Adrenal gland (tissue), 5 donors: Measurements from ENCODE around the gene RGS9.

Source experiments
- CTCF ChIP-seq, 6 experiments: fragments of 450-650 bp in 4 of 6; fragments of 200-600 bp in 2 of 6; sonication (generic) in 1 of 6; IDR thresholded peaks; 1 replicate in 5 of 6; 2 replicates in 1 of 6; pipeline versions ENCODE4 v1.5.1 to v1.8.0; 2016 to 2021; ENCODE audit warnings: antibody characterized with exemption in 6 of 6, mild to moderate bottlenecking in 2 of 6, moderate library complexity in 1 of 6
- POLR2A ChIP-seq, 2 donors: fragments of 450-650 bp; IDR thresholded peaks; one replicate each; pipeline ENCODE4 v1.6.1; 2017; ENCODE audit warnings: antibody characterized with exemption in 2 of 2, mild to moderate bottlenecking in 2 of 2, moderate library complexity in 1 of 2
- donor health status: DM: no; HTN: no; CAD: no.

DNA sequence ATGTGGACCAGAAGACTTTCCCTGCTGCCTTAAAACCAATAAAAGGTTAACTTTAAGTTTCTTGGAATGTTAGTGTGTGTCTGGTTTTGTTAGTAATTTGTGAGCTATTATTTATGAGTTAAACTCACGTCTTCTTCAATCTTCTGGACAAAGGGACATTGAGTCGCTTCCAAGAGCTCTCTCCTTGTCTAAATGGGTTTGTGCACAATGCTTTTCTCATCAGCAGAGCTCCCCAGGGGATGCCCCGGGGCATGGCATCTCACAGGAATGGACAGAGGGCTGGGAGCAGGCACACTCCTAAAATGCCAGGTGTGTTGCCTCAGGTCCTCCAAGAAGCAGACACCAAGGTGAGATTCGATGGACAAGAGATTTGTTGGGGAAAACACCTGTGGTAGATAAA is 90.5 kb downstream of the RGS9 start:
- TF ChIP-seq CTCF (IDR thresholded peaks at IDR 0.05) (no peak), POLR2A (IDR thresholded peaks at IDR 0.05) (no peak)
